SK-N-SH (cell line): ENCODE measurements around the gene ST7. TPM values are rescaled to one million over a fixed set of nuclear protein-coding genes. Genes with fewer than 3 reads are reported as not detected.

Source experiments
- CTCF ChIA-PET: fragments of 300-600, 350-600 bp; formaldehyde crosslinking; extraction: SDS; loops from one replicate; lab custom pipeline; 2021; lab: Yijun Ruan, JAX
- POLR2A ChIA-PET: fragments of 350-600 bp; sonication (Branson Sonifier 250); formaldehyde crosslinking; extraction: SDS; loops from one replicate; lab custom pipeline; 2020; ENCODE audit warnings: antibody characterized with exemption, inconsistent platforms; lab: Yijun Ruan, JAX
- DNase-seq: peaks from one replicate; pipeline ENCODE4 v3.0.0; 2012
- H2AFZ ChIP-seq: fragments of 200-600 bp; sonication (generic); 2 replicates; pipeline ENCODE4 v1.8.1; 2016; ENCODE audit warnings: antibody characterized with exemption, mild to moderate bottlenecking, low read depth
- H3F3A ChIP-seq: fragments of 200-600 bp; sonication (generic); replicated peaks from 2 replicates; pipeline ENCODE3; 2016; ENCODE audit warnings: antibody characterized with exemption, mild to moderate bottlenecking; ENCODE audit not compliant: insufficient read depth
- H3K27ac ChIP-seq, 2 experiments: fragments of 200-500 bp in 1 of 2; fragments of 200-600 bp in 1 of 2; sonication (Bioruptor generic) in 1 of 2; sonication (generic), shearing (Covaris generic) in 1 of 2; 2 replicates each; pipeline versions ENCODE4 v1.5.1 to v1.6.1; 2014 to 2016; ENCODE audit warnings: low read depth in 2 of 2, inconsistent platforms in 1 of 2, low read length in 1 of 2, mild to moderate bottlenecking in 1 of 2, mixed read lengths in 1 of 2
- H3K27me3 ChIP-seq: fragments of 200-600 bp; sonication (generic), shearing (Covaris generic); 2 replicates; pipeline ENCODE4 v1.6.1; 2016; ENCODE audit warnings: mixed run types; ENCODE audit not compliant: insufficient read depth
- H3K36me3 ChIP-seq, 2 experiments: fragments of 200-500 bp in 1 of 2; fragments of 200-600 bp in 1 of 2; sonication (Bioruptor generic) in 1 of 2; sonication (generic) in 1 of 2; replicated peaks in 1 of 2; 2 replicates each; pipeline versions ENCODE3 to v1.5.1; 2014 to 2016; ENCODE audit warnings: low read length in 1 of 2, mild to moderate bottlenecking in 1 of 2; ENCODE audit not compliant: insufficient read depth in 2 of 2, control insufficient read depth in 1 of 2
- H3K4me1 ChIP-seq, 2 experiments: fragments of 200-500 bp in 1 of 2; fragments of 200-600 bp in 1 of 2; sonication (Bioruptor generic) in 1 of 2; sonication (generic), shearing (Covaris generic) in 1 of 2; 2 replicates each; pipeline versions ENCODE4 v1.5.1 to v1.6.1; 2014 to 2016; ENCODE audit warnings: low read depth in 1 of 2, low read length in 1 of 2, mixed run types in 1 of 2; ENCODE audit not compliant: insufficient read depth in 2 of 2, control insufficient read depth in 1 of 2
- H3K4me2 ChIP-seq: fragments of 200-600 bp; sonication (generic), shearing (Covaris generic); 2 replicates; pipeline ENCODE4 v1.6.1; 2017; ENCODE audit warnings: mixed run types
- H3K4me3 ChIP-seq, 2 experiments: fragments of 200-500 bp in 1 of 2; fragments of 200-600 bp in 1 of 2; sonication (Bioruptor generic) in 1 of 2; sonication (generic), shearing (Covaris generic) in 1 of 2; 2 replicates each; pipeline versions ENCODE4 v1.5.1 to v1.8.1; 2014 to 2016; ENCODE audit warnings: low read depth in 2 of 2, inconsistent platforms in 1 of 2, low read length in 1 of 2, mild to moderate bottlenecking in 1 of 2, mixed read lengths in 1 of 2, moderate library complexity in 1 of 2
- H3K79me2 ChIP-seq: fragments of 200-600 bp; sonication (generic); 2 replicates; pipeline ENCODE4 v1.8.1; 2017; ENCODE audit warnings: mild to moderate bottlenecking; ENCODE audit not compliant: insufficient read depth
- H3K9ac ChIP-seq: fragments of 200-600 bp; sonication (generic); 2 replicates; pipeline ENCODE4 v1.6.1; 2017; ENCODE audit warnings: mixed run types
- H3K9me2 ChIP-seq: fragments of 200-600 bp; sonication (generic); 2 replicates; pipeline ENCODE4 v1.6.1; 2017; ENCODE audit warnings: mixed run types
- H3K9me3 ChIP-seq: fragments of 200-600 bp; sonication (generic); 2 replicates; pipeline ENCODE4 v1.6.1; 2017; ENCODE audit warnings: mixed run types, mild to moderate bottlenecking, moderate library complexity
- H4K20me1 ChIP-seq: fragments of 200-600 bp; sonication (generic); 2 replicates; pipeline ENCODE4 v1.6.1; 2017; ENCODE audit warnings: mild to moderate bottlenecking, mixed run types; ENCODE audit not compliant: insufficient read depth
- EP300 ChIP-seq, 2 experiments: IDR thresholded peaks; 2 replicates each; pipeline versions ENCODE4 v1.4.0 to v1.6.1; 2012; ENCODE audit warnings: borderline replicate concordance in 1 of 2, low read depth in 1 of 2, low read length in 1 of 2
- EZH2phosphoT487 ChIP-seq: fragments of 200-600 bp; sonication (generic); IDR thresholded peaks from 2 replicates; pipeline ENCODE4 v1.6.1; 2017; ENCODE audit warnings: low read depth, mixed run types, mild to moderate bottlenecking, antibody characterized with exemption, moderate library complexity, borderline replicate concordance
- FOSL2 ChIP-seq: IDR thresholded peaks from 2 replicates; pipeline ENCODE4 v1.4.0; 2012; ENCODE audit warnings: low read depth, mild to moderate bottlenecking, moderate library complexity, borderline replicate concordance
- GATA2 ChIP-seq: sonication (generic); formaldehyde crosslinking; IDR thresholded peaks from 2 replicates; pipeline ENCODE4 v1.5.0; 2020; ENCODE audit warnings: mild to moderate bottlenecking, missing genetic modification reagents
- JUND ChIP-seq: IDR thresholded peaks from 2 replicates; pipeline ENCODE4 v1.4.0; 2012
- RXRA ChIP-seq: IDR thresholded peaks from 2 replicates; pipeline ENCODE4 v1.4.0; 2012; ENCODE audit warnings: low read depth, mild to moderate bottlenecking, borderline replicate concordance
- SMC3 ChIP-seq: IDR thresholded peaks from 2 replicates; pipeline ENCODE4 v1.6.1; 2012; ENCODE audit warnings: low read depth, low read length, improper control_type of control experiment
- TAF1 ChIP-seq: IDR thresholded peaks from 2 replicates; pipeline ENCODE4 v1.6.1; 2012; ENCODE audit warnings: low read depth, mild to moderate bottlenecking, low read length, moderate library complexity, borderline replicate concordance
- TCF12 ChIP-seq: IDR thresholded peaks from 2 replicates; pipeline ENCODE4 v1.4.0; 2012
- YY1 ChIP-seq: IDR thresholded peaks from 2 replicates; pipeline ENCODE4 v1.4.0; 2012; ENCODE audit warnings: low read depth, mild to moderate bottlenecking
- WGBS: methylation state at CpG from one replicate; pipeline ENCODE4 v1.1.6; 2017; ENCODE audit warnings: low lambda C conversion rate; 5-methylcytosine and 5-hydroxymethylcytosine counted together
- polyA plus RNA-seq, 3 experiments: library from polyadenylated mRNA; depleted of rRNA; stranded (reverse); fragments of >200 nt; gene quantifications; 2 replicates each; pipeline ENCODE4 v1.2.3, GENCODE V29; 2012
- TF ChIP-seq, protein P1 (sequence below): fragments of 200-600 bp; sonication (generic); IDR thresholded peaks from 2 replicates; pipeline ENCODE4 v1.6.1; 2017; ENCODE audit warnings: antibody characterized with exemption, mild to moderate bottlenecking, moderate library complexity
- TF ChIP-seq, protein P2 (sequence below): IDR thresholded peaks from 2 replicates; pipeline ENCODE4 v1.4.0; 2012; ENCODE audit warnings: low read depth
- TF ChIP-seq, protein P3 (sequence below): fragments of 150-350 bp; IDR thresholded peaks from 2 replicates; pipeline ENCODE4 v1.6.1; 2017; ENCODE audit warnings: antibody characterized with exemption, low read length, low read depth, borderline replicate concordance

Gene ST7
- polyA plus RNA-seq, 1 of the 3 experiments (the other 2 are of a cell fraction): 23.5 TPM

DNA sequence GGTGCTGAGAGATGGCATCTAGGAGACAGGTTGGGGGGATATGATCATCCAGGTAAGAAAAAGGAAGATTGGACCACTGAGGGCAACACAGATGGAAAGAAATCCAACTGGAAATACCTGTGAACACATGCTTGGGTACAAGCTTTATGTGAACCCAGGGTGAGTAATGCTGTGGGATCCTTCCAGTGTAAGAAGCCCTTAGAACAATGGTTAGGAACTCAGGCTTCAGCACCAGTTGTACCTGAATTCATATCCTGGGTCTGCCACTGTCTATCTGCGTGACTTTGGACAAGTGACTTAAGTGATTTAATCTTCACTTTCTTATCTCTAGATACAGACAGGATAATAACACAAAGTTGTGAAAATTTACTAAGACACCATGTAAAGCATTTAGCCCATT lies 131.0 kb downstream of the ST7 start (continued):
- TF ChIP-seq, protein P1, sequence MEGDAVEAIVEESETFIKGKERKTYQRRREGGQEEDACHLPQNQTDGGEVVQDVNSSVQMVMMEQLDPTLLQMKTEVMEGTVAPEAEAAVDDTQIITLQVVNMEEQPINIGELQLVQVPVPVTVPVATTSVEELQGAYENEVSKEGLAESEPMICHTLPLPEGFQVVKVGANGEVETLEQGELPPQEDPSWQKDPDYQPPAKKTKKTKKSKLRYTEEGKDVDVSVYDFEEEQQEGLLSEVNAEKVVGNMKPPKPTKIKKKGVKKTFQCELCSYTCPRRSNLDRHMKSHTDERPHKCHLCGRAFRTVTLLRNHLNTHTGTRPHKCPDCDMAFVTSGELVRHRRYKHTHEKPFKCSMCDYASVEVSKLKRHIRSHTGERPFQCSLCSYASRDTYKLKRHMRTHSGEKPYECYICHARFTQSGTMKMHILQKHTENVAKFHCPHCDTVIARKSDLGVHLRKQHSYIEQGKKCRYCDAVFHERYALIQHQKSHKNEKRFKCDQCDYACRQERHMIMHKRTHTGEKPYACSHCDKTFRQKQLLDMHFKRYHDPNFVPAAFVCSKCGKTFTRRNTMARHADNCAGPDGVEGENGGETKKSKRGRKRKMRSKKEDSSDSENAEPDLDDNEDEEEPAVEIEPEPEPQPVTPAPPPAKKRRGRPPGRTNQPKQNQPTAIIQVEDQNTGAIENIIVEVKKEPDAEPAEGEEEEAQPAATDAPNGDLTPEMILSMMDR: no peak
- TF ChIP-seq TCF12 (no peak), RXRA (no peak), YY1 (no peak), EP300 (IDR thresholded peaks at IDR 0.05; ENCODE audit: borderline replicate concordance in 1 of 2, low read depth in 1 of 2, low read length in 1 of 2) (no peak), TAF1 (no peak), SMC3 (no peak), JUND (no peak)
- TF ChIP-seq, protein P2, sequence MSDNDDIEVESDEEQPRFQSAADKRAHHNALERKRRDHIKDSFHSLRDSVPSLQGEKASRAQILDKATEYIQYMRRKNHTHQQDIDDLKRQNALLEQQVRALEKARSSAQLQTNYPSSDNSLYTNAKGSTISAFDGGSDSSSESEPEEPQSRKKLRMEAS: no peak
- TF ChIP-seq, protein P3, sequence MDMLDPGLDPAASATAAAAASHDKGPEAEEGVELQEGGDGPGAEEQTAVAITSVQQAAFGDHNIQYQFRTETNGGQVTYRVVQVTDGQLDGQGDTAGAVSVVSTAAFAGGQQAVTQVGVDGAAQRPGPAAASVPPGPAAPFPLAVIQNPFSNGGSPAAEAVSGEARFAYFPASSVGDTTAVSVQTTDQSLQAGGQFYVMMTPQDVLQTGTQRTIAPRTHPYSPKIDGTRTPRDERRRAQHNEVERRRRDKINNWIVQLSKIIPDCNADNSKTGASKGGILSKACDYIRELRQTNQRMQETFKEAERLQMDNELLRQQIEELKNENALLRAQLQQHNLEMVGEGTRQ: no peak

DNA sequence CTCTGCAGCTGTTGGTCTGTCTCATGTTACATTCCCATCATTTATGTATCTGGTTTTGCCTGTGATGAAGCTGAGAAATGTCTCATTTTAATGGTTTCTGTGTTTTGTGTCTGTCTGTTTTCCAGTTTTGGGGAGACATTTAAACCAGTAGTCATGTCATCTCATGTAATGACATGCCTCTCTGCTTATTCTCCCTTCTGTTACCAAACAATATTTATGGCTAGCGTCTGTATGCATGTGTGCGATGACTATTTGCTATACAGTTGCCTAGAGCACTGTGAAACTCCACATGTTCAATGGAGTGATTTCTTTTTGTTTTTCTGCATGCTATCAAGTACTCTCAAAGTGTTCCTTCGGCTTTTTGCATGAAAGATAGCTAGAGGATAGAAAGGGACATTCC lies 132.0 kb downstream of the ST7 start:
- POLR2A ChIA-PET: interaction anchor here (0.6 kb wide), 1 partner anchor 161 kb away, joined by 3 read pairs; no protein-coding TSS in a partner anchor
- Histone ChIP-seq H4K20me1 (no peaks in the 10 kb centered on the region), H3F3A (peaks cover 8% of the 10 kb centered on the region), H3K79me2 (no peaks in the 10 kb centered on the region; the same call in 1 of the 2 replicates), H3K9me3 (no peaks in the 10 kb centered on the region), H3K4me3 (no peak overlapping the region), H2AFZ (no peak overlapping the region), H3K36me3 (no peaks in the 10 kb centered on the region), H3K9me2 (no peaks in the 10 kb centered on the region), H3K4me2 (no peak overlapping the region), H3K4me1 (peaks cover 8 to 25% of the 10 kb centered on the region in 2 experiments; a peak in 3 of 4 replicates), H3K27me3 (no peaks in the 10 kb centered on the region), H3K9ac (no peak overlapping the region), H3K27ac (peak overlapping the region in 1 of 2 experiments; percentile 58; a peak in 2 of 4 replicates)
- no peak for TF ChIP-seq FOSL2
- TF ChIP-seq EZH2phosphoT487: no peak
- TF ChIP-seq GATA2 (CRISPR knock-in tag): no peak
- DNase-seq: no peak
- 97% methylated on average over 3 of the region's 3 CpGs for WGBS
- CTCF ChIA-PET: interaction anchor here (1.0 to 2.1 kb wide), 5 partner anchors 11 to 155 kb away, joined by 3 to 5 read pairs (median 4); no protein-coding TSS in a partner anchor
